Mesenchymal stem cell (in vitro differentiated cells and primary cell): ENCODE results near the gene ADAM11.

Experiments used
- DNase-seq: peaks from one replicate; pipeline ENCODE4 v3.0.0-alpha.2; 2013
- H2AFZ ChIP-seq: one replicate; pipeline ENCODE4 v1.6.1; 2013; ENCODE audit warnings: low read depth, mild to moderate bottlenecking, control low read depth, inconsistent platforms, low read length, moderate library complexity
- H2AK5ac ChIP-seq: 2 replicates; pipeline ENCODE4 v1.6.1; 2013; ENCODE audit warnings: low read length, moderate library complexity, mild to moderate bottlenecking, inconsistent platforms; ENCODE audit not compliant: severe bottlenecking
- H2BK120ac ChIP-seq: one replicate; pipeline ENCODE4 v1.6.1; 2013; ENCODE audit warnings: low read depth, mild to moderate bottlenecking, inconsistent platforms, low read length, moderate library complexity
- H2BK12ac ChIP-seq, 2 experiments: one replicate each; pipeline ENCODE4 v1.6.1; 2013; ENCODE audit warnings: inconsistent platforms in 2 of 2, low read length in 2 of 2, mild to moderate bottlenecking in 2 of 2, moderate library complexity in 2 of 2, control low read depth in 1 of 2
- H2BK15ac ChIP-seq: one replicate; pipeline ENCODE4 v1.6.1; 2013; ENCODE audit warnings: mild to moderate bottlenecking, low read depth, inconsistent platforms; ENCODE audit not compliant: poor library complexity, severe bottlenecking
- H2BK5ac ChIP-seq: 2 replicates; pipeline ENCODE4 v1.6.1; 2013; ENCODE audit warnings: low read depth, mild to moderate bottlenecking, low read length, control low read depth, inconsistent platforms; ENCODE audit not compliant: poor library complexity, severe bottlenecking
- H3K14ac ChIP-seq, 2 experiments: one replicate each; pipeline ENCODE4 v1.6.1; 2013; ENCODE audit warnings: inconsistent platforms in 2 of 2, low read length in 2 of 2, control low read depth in 1 of 2, mild to moderate bottlenecking in 1 of 2, moderate library complexity in 1 of 2
- H3K18ac ChIP-seq, 2 experiments: one replicate each; pipeline ENCODE4 v1.6.1; 2013; ENCODE audit warnings: inconsistent platforms in 2 of 2, low read length in 2 of 2, control low read depth in 1 of 2, low read depth in 1 of 2, mild to moderate bottlenecking in 1 of 2
- H3K23ac ChIP-seq, 2 experiments: one replicate each; pipeline ENCODE4 v1.6.1; 2013; ENCODE audit warnings: inconsistent platforms in 2 of 2, low read length in 2 of 2, mild to moderate bottlenecking in 2 of 2, moderate library complexity in 2 of 2, control low read depth in 1 of 2
- H3K27ac ChIP-seq: 2 replicates; pipeline ENCODE4 v1.5.1; 2013; ENCODE audit warnings: mild to moderate bottlenecking, moderate library complexity, low read length, control low read depth, inconsistent platforms; ENCODE audit not compliant: poor library complexity, severe bottlenecking
- H3K27me3 ChIP-seq, 2 experiments: 2 replicates each; pipeline versions ENCODE4 v1.6.1 to v1.7.0; 2013; ENCODE audit warnings: low read length in 2 of 2, mild to moderate bottlenecking in 2 of 2, moderate library complexity in 2 of 2, control low read depth in 1 of 2, inconsistent platforms in 1 of 2; ENCODE audit not compliant: control insufficient read depth in 1 of 2, insufficient read depth in 1 of 2
- H3K36me3 ChIP-seq, 2 experiments: 2 replicates each; pipeline versions ENCODE4 v1.6.1 to v1.7.0; 2013; ENCODE audit warnings: low read length in 2 of 2, control low read depth in 1 of 2, inconsistent platforms in 1 of 2, low read depth in 1 of 2, mild to moderate bottlenecking in 1 of 2; ENCODE audit not compliant: insufficient read depth in 2 of 2, control insufficient read depth in 1 of 2
- H3K4ac ChIP-seq, 2 experiments: one replicate each; pipeline ENCODE4 v1.6.1; 2013; ENCODE audit warnings: inconsistent platforms in 2 of 2, low read length in 2 of 2, mild to moderate bottlenecking in 2 of 2, moderate library complexity in 2 of 2, control low read depth in 1 of 2, low read depth in 1 of 2
- H3K4me1 ChIP-seq: 2 replicates; pipeline ENCODE4 v1.6.1; 2013; ENCODE audit warnings: low read depth, low read length, control low read depth; ENCODE audit not compliant: control insufficient read depth, insufficient read depth
- H3K4me2 ChIP-seq: 2 replicates; pipeline ENCODE4 v1.6.1; 2013; ENCODE audit warnings: low read length, mild to moderate bottlenecking, inconsistent platforms; ENCODE audit not compliant: poor library complexity, severe bottlenecking
- H3K4me3 ChIP-seq, 2 experiments: 2 replicates each; pipeline versions ENCODE4 v1.5.1 to v1.7.0; 2013; ENCODE audit warnings: low read length in 2 of 2, mild to moderate bottlenecking in 2 of 2, control low read depth in 1 of 2, low read depth in 1 of 2; ENCODE audit not compliant: insufficient read depth in 1 of 2
- H3K79me1 ChIP-seq: replicated peaks from 2 replicates; pipeline ENCODE4 v1.6.1; 2013; ENCODE audit warnings: mild to moderate bottlenecking, control low read depth, low read length, inconsistent platforms; ENCODE audit not compliant: poor library complexity, severe bottlenecking
- H3K9ac ChIP-seq: 2 replicates; pipeline ENCODE4 v1.7.0; 2013; ENCODE audit warnings: mild to moderate bottlenecking, low read length, moderate library complexity
- H3K9me3 ChIP-seq: 2 replicates; pipeline ENCODE4 v1.7.0; 2013; ENCODE audit warnings: mild to moderate bottlenecking, low read length; ENCODE audit not compliant: control insufficient read depth
- H4K8ac ChIP-seq: one replicate; pipeline ENCODE4 v1.6.1; 2013; ENCODE audit warnings: inconsistent platforms, mild to moderate bottlenecking, low read length, moderate library complexity
- H4K91ac ChIP-seq: one replicate; pipeline ENCODE4 v1.6.1; 2013; ENCODE audit warnings: mild to moderate bottlenecking, low read length, inconsistent platforms
- WGBS: methylation state at CpG from one replicate; pipeline ENCODE4 v1.1.7; 2013; ENCODE audit warnings: mixed read lengths; 5-methylcytosine and 5-hydroxymethylcytosine counted together

ADAM11 gene

DNA sequence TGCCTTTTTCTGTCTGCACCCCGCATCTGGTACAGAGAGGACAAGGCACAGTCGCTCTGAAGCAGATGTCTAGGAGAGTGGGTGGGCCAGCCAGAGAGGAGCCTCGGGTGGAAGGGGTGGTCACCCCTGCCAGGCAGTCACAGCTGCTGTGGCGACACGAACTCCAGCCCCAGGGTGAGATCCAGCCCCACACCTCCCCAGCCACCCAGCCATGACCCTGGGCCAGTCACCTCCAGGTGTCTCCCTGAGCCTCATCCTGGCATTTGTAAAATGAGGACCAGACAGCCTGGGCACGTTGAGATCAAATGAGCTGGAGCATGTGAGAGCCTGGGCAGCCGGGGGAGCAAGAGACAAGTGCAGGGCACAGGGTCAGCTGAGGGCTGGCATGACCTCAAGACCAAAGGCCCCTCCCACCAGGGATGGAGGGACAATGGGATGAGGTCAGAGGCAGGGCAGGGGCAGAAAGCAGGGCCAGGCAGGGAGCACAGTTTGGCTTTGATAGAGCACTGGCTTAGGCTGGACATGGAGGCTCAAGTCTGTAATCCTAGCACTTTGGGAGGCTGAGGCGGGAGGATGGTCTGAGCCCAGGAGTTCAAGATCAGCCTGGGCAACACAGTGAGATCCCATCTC is 7.7 kb downstream of the ADAM11 start:
- Histone ChIP-seq H2BK15ac (no peak overlapping the region), H2AK5ac (no peak overlapping the region), H3K14ac (no peak overlapping the region), H3K27ac (no peak overlapping the region), H3K4me1 (peaks cover 32% of the 10 kb centered on the region), H3K18ac (no peak overlapping the region), H3K79me1 (no peaks in the 10 kb centered on the region), H4K91ac (peak overlapping the region; percentile 18), H4K8ac (no peak overlapping the region), H2BK120ac (no peak overlapping the region), H3K4me3 (no peak overlapping the region), H2BK5ac (no peak overlapping the region), H3K4me2 (no peak overlapping the region), H3K9ac (no peak overlapping the region), H2BK12ac (no peak overlapping the region), H3K4ac (no peak overlapping the region), H2AFZ (no peak overlapping the region), H3K9me3 (no peaks in the 10 kb centered on the region), H3K36me3 (peaks cover 0 to 2% of the 10 kb centered on the region in 2 experiments), H3K27me3 (peaks cover under 1 to 52% of the 10 kb centered on the region in 2 experiments), H3K23ac (peak overlapping the region in 1 of 2 experiments; percentile 46)
- no peak for DNase-seq
- WGBS: 65% methylated on average over 7 of the region's 8 CpGs

DNA sequence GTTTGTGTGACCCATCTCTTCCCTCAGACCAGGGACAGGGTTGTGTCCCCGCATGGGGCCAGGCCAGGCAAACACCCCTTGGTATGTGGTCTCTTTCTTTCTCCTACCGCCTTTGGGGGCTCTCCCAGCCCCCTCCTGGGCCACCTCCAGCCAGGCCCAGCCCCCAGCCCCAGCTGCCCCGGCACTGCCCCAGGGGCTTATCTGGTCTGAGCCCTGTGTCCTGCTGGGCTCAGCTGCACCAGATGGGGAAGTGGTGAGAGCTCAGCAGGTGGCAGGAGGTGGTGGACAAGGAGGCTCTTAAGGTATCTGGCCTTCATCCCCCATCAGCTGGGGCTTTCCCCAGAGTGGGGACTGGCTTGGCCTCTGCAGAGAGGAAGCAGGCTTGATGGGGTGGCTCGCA is 8.7 kb downstream of the ADAM11 start:
- H3K79me1 ChIP-seq: no peaks in the 10 kb centered on the region
- H2BK15ac ChIP-seq: no peak overlapping the region
- H4K91ac ChIP-seq: no peak overlapping the region
- H3K4ac ChIP-seq: no peak overlapping the region
- DNase-seq: no peak
- no peak overlapping the region for H4K8ac ChIP-seq
- H3K27me3 ChIP-seq: peaks cover 0 to 45% of the 10 kb centered on the region in 2 experiments
- no peak overlapping the region for H2AK5ac ChIP-seq
- no peak overlapping the region for H3K23ac ChIP-seq
- no peak overlapping the region for H2BK120ac ChIP-seq
- 45% methylated on average over 3 of the region's 4 CpGs for WGBS
- no peak overlapping the region for H3K14ac ChIP-seq
- H2BK12ac ChIP-seq: no peak overlapping the region
- no peak overlapping the region for H2BK5ac ChIP-seq
- no peak overlapping the region for H3K27ac ChIP-seq
- no peak overlapping the region for H3K9ac ChIP-seq
- H3K4me3 ChIP-seq: no peak overlapping the region
- peaks cover 32% of the 10 kb centered on the region for H3K4me1 ChIP-seq
- peaks cover 0 to 2% of the 10 kb centered on the region in 2 experiments for H3K36me3 ChIP-seq
- H3K9me3 ChIP-seq: no peaks in the 10 kb centered on the region
- H3K18ac ChIP-seq: no peak overlapping the region
- no peak overlapping the region for H3K4me2 ChIP-seq
- no peak overlapping the region for H2AFZ ChIP-seq

DNA sequence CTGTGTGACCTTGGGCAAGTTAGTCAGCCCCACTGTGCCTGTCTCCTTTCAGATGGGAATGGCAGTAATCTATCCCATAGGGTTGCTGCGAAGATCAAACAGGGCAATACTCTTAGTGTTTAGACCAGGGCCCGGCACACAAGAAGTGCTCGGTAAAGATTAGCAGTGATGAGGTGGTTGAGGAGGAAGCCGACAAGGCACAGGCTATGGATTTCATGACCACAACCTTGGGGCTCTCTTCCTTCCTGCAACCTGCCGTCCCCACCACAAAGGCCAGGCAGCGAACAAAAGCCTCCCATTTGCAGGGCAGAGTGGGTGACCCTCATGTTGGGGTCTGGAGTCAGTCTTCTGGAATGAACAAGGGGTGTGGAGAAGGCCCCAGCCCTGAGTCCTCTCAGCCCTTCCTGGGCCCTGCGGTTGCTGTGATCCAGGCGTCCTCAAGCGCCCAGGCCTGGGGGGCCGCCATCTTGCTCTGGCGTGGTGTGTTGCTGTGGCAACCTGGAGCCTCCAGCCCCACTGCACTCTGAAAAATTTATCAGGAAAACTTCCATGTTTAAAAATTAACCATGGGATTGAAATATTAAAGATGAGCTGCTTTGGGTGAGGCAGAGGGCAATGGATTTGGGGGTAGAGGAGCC is 9.8 kb downstream of the ADAM11 start:
- no peak overlapping the region for H3K4me3 ChIP-seq
- H2BK5ac ChIP-seq: no peak overlapping the region
- no peak overlapping the region for H3K4ac ChIP-seq
- no peak overlapping the region for H4K8ac ChIP-seq
- peaks cover 4 to 55% of the 10 kb centered on the region in 2 experiments for H3K27me3 ChIP-seq
- WGBS: 89% methylated on average over 11 of the region's 11 CpGs
- H2AK5ac ChIP-seq: peak overlapping the region; percentile 43
- no peak overlapping the region for H2AFZ ChIP-seq
- no peak overlapping the region for H2BK12ac ChIP-seq
- no peak overlapping the region for H3K18ac ChIP-seq
- no peaks in the 10 kb centered on the region for H3K79me1 ChIP-seq
- no peak overlapping the region for H3K23ac ChIP-seq
- H3K4me2 ChIP-seq: no peak overlapping the region
- H3K9ac ChIP-seq: no peak overlapping the region
- no peak overlapping the region for H3K27ac ChIP-seq
- H3K9me3 ChIP-seq: no peaks in the 10 kb centered on the region
- no peak overlapping the region for H2BK15ac ChIP-seq
- H3K14ac ChIP-seq: no peak overlapping the region
- H3K4me1 ChIP-seq: peaks cover 32% of the 10 kb centered on the region
- DNase-seq: no peak
- H3K36me3 ChIP-seq: peaks cover 0 to 2% of the 10 kb centered on the region in 2 experiments
- H2BK120ac ChIP-seq: no peak overlapping the region
- H4K91ac ChIP-seq: no peak overlapping the region

DNA sequence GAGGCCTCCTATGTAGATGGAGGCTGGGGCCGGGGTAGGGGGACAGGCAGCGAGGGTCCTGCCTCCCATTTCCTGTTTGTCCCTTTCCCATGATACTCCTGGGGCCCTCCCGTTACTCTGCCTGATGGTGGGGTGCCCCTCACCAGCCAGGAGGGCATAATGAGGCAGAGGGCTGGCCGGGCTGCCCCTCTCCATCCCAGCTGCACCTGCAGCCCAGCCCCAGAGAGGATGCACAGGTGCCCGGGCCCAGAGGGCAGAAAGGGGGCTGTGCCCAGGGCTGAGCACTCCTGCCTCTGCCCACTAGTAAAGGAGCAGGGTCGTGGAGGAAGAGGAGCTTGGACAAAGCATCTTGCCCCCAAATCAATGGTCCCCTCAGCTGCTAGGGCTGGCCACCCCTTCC is 10.4 kb downstream of the ADAM11 start:
- Histone ChIP-seq H3K4me1 (peaks cover 32% of the 10 kb centered on the region), H3K27ac (no peak overlapping the region), H2BK5ac (no peak overlapping the region), H2BK120ac (no peak overlapping the region), H3K9ac (no peak overlapping the region), H3K4ac (no peak overlapping the region), H4K91ac (no peak overlapping the region), H3K9me3 (no peaks in the 10 kb centered on the region), H3K14ac (no peak overlapping the region), H2BK12ac (no peak overlapping the region), H3K79me1 (no peaks in the 10 kb centered on the region), H2AK5ac (no peak overlapping the region), H3K18ac (no peak overlapping the region), H3K27me3 (peaks cover 4 to 55% of the 10 kb centered on the region in 2 experiments), H2AFZ (no peak overlapping the region), H3K36me3 (peaks cover 0 to 2% of the 10 kb centered on the region in 2 experiments), H3K23ac (no peak overlapping the region), H4K8ac (no peak overlapping the region), H3K4me2 (no peak overlapping the region), H2BK15ac (no peak overlapping the region), H3K4me3 (no peak overlapping the region)
- WGBS: 77% methylated on average over 6 of the region's 6 CpGs
- DNase-seq: no peak
